HepG2 (cell line): ENCODE measurements around the gene FRK. TPM values are rescaled to one million over a fixed set of nuclear protein-coding genes. Genes with fewer than 3 reads are reported as not detected.

Source experiments
- EHMT2 ChIP-seq: fragments of 200-600 bp; sonication (generic); IDR thresholded peaks from 2 replicates; pipeline ENCODE4 v1.7.0; 2017; ENCODE audit warnings: antibody characterized with exemption, low read depth, low read length, borderline replicate concordance
- ELF3 ChIP-seq: IDR thresholded peaks from 2 replicates; pipeline ENCODE4 v1.6.1; 2016; ENCODE audit warnings: missing genetic modification reagents, missing compliant biosample characterization
- HNF1A ChIP-seq, 2 experiments: sonication (generic) in 1 of 2; formaldehyde crosslinking in 1 of 2; IDR thresholded peaks; 2 replicates each; pipeline versions ENCODE4 v1.4.0 to v1.6.1; 2016 to 2020; ENCODE audit warnings: borderline replicate concordance in 1 of 2, low read depth in 1 of 2, mild to moderate bottlenecking in 1 of 2, missing genetic modification reagents in 1 of 2
- POLR2AphosphoS2 ChIP-seq: IDR thresholded peaks from 2 replicates; pipeline ENCODE4 v1.6.1; 2011; ENCODE audit warnings: low read depth, low read length, improper control_type of control experiment
- SMAD3 ChIP-seq: sonication (generic); formaldehyde crosslinking; IDR thresholded peaks from 2 replicates; pipeline ENCODE4 v1.4.0; 2020; ENCODE audit warnings: missing genetic modification reagents
- YY1 ChIP-seq: IDR thresholded peaks from 2 replicates; pipeline ENCODE4 v1.6.1; 2011; ENCODE audit warnings: low read length, low read depth, moderate library complexity, mild to moderate bottlenecking; ENCODE audit not compliant: insufficient read depth, insufficient replicate concordance
- ZNF256 ChIP-seq: sonication (generic); formaldehyde crosslinking; conservative IDR thresholded peaks from 2 replicates; pipeline ENCODE4 v1.4.0; 2020; ENCODE audit warnings: missing genetic modification reagents
- ZNF598 ChIP-seq: sonication (generic); formaldehyde crosslinking; IDR thresholded peaks from 2 replicates; pipeline ENCODE4 v1.5.1; 2020; ENCODE audit warnings: mild to moderate bottlenecking, missing genetic modification reagents, borderline replicate concordance
- polyA plus RNA-seq, 8 experiments: library from polyadenylated mRNA; depleted of rRNA in 3 of 8; stranded (reverse) in 7 of 8; unstranded in 1 of 8; fragments of >200 nt; fragmentation: Illumina TruSeq in 4 of 8; extraction: Trizol in 4 of 8; gene quantifications; 2 replicates each; pipeline versions ENCODE4 v1.2.1 to v1.2.3, GENCODE V29; 2011 to 2016; ENCODE audit warnings: low read depth in 4 of 8, missing spikeins in 1 of 8, mixed read lengths in 1 of 8; ENCODE audit not compliant: insufficient read depth in 1 of 8
- total RNA-seq, 5 experiments: library from RNA; depleted of rRNA; stranded (reverse); fragments of >200 nt; fragmentation: Illumina TruSeq; extraction: Trizol; gene quantifications; 2 replicates each; pipeline ENCODE4 v1.2.3, GENCODE V29; 2016; ENCODE audit warnings: low read depth in 1 of 5
- TF ChIP-seq, protein P1 (sequence below): sonication (generic); formaldehyde crosslinking; IDR thresholded peaks from 2 replicates; pipeline ENCODE4 v1.4.0; 2020; ENCODE audit warnings: mild to moderate bottlenecking, missing genetic modification reagents
- TF ChIP-seq, protein P2 (sequence below): sonication (generic); formaldehyde crosslinking; IDR thresholded peaks from 2 replicates; pipeline ENCODE4 v1.4.0; 2020; ENCODE audit warnings: missing genetic modification reagents, borderline replicate concordance
- TF ChIP-seq, protein P3 (sequence below), 2 experiments: sonication (generic) in 1 of 2; formaldehyde crosslinking in 1 of 2; IDR thresholded peaks; 2 replicates each; pipeline versions ENCODE4 v1.6.1 to v1.9.0; 2014 to 2022; ENCODE audit warnings: antibody characterized with exemption in 1 of 2, borderline replicate concordance in 1 of 2, inconsistent platforms in 1 of 2, low read depth in 1 of 2, missing genetic modification reagents in 1 of 2

Gene FRK
- total and polyA plus RNA-seq, 2 of the 13 experiments (the other 11 are each of a cell fraction or from before 2014, with no cell fraction given), result 1.3 to 2.9 TPM

GRCh38 chr6:116100419-116101301, 40.0 kb upstream of the FRK start, which contains the start of gene NT5DC1 (continued):
- TF ChIP-seq YY1 (peak; percentile 86), EHMT2 (no peak), ZNF598 (CRISPR knock-in tag) (peak; percentile 99), ZNF256 (0 out of 2 replicates have a peak, but pooled peaks have one; percentile 64), SMAD3 (CRISPR knock-in tag) (0 out of 2 replicates have a peak, but pooled peaks have one; percentile 30), ELF3 (CRISPR knock-in tag) (peak; percentile 82), POLR2AphosphoS2 (no peak), HNF1A (IDR thresholded peaks at IDR 0.05; ENCODE audit: low read depth) (no peak), HNF1A (CRISPR knock-in tag; IDR thresholded peaks at IDR 0.05; ENCODE audit: borderline replicate concordance) (peak; percentile 36; the same call in 1 of the 2 replicates)
- TF ChIP-seq, protein P1, sequence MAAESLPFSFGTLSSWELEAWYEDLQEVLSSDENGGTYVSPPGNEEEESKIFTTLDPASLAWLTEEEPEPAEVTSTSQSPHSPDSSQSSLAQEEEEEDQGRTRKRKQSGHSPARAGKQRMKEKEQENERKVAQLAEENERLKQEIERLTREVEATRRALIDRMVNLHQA (CRISPR knock-in tag), result no peak
- TF ChIP-seq, protein P2, sequence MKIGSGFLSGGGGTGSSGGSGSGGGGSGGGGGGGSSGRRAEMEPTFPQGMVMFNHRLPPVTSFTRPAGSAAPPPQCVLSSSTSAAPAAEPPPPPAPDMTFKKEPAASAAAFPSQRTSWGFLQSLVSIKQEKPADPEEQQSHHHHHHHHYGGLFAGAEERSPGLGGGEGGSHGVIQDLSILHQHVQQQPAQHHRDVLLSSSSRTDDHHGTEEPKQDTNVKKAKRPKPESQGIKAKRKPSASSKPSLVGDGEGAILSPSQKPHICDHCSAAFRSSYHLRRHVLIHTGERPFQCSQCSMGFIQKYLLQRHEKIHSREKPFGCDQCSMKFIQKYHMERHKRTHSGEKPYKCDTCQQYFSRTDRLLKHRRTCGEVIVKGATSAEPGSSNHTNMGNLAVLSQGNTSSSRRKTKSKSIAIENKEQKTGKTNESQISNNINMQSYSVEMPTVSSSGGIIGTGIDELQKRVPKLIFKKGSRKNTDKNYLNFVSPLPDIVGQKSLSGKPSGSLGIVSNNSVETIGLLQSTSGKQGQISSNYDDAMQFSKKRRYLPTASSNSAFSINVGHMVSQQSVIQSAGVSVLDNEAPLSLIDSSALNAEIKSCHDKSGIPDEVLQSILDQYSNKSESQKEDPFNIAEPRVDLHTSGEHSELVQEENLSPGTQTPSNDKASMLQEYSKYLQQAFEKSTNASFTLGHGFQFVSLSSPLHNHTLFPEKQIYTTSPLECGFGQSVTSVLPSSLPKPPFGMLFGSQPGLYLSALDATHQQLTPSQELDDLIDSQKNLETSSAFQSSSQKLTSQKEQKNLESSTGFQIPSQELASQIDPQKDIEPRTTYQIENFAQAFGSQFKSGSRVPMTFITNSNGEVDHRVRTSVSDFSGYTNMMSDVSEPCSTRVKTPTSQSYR, result peak; percentile 7; the same call in 1 of the 2 replicates
- TF ChIP-seq, protein P3, sequence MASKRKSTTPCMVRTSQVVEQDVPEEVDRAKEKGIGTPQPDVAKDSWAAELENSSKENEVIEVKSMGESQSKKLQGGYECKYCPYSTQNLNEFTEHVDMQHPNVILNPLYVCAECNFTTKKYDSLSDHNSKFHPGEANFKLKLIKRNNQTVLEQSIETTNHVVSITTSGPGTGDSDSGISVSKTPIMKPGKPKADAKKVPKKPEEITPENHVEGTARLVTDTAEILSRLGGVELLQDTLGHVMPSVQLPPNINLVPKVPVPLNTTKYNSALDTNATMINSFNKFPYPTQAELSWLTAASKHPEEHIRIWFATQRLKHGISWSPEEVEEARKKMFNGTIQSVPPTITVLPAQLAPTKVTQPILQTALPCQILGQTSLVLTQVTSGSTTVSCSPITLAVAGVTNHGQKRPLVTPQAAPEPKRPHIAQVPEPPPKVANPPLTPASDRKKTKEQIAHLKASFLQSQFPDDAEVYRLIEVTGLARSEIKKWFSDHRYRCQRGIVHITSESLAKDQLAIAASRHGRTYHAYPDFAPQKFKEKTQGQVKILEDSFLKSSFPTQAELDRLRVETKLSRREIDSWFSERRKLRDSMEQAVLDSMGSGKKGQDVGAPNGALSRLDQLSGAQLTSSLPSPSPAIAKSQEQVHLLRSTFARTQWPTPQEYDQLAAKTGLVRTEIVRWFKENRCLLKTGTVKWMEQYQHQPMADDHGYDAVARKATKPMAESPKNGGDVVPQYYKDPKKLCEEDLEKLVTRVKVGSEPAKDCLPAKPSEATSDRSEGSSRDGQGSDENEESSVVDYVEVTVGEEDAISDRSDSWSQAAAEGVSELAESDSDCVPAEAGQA (IDR thresholded peaks at IDR 0.05; ENCODE audit: low read depth), result peak; percentile 27; the same call in 1 of the 2 replicates
- TF ChIP-seq, protein P3 (CRISPR knock-in tag; IDR thresholded peaks at IDR 0.05; ENCODE audit: borderline replicate concordance), result peak; percentile 98
